PC-3 (cell line): ENCODE data around the gene MASP1. TPM values are rescaled to one million over a fixed set of nuclear protein-coding genes. Genes with fewer than 3 reads are reported as not detected.

Source experiments
- ATAC-seq: fragments of 200-7000 bp; cut with Tn5 transposase; 2 replicates; pipeline ENCODE4 v1.9.1; 2020; ENCODE audit warnings: mild to moderate bottlenecking, moderate library complexity
- BruUV-seq: library from RNA; stranded (reverse); fragments of 400-500 nt; replicated peaks from 2 replicates; lab custom pipeline; 2021; lab: Mats Ljungman, UMichigan
- CTCF ChIA-PET: fragments of 300-600 bp; sonication (Branson Sonifier 250); formaldehyde crosslinking; loops from one replicate; lab custom pipeline; 2022; ENCODE audit warnings: antibody characterized with exemption; lab: Charles Lee
- POLR2A ChIA-PET: fragments of 300-600 bp; sonication (Branson Sonifier 250); formaldehyde crosslinking; loops from one replicate; lab custom pipeline; 2022; ENCODE audit warnings: antibody characterized with exemption; ENCODE audit not compliant: unreplicated experiment; lab: Charles Lee
- DNase-seq: peaks from one replicate; pipeline ENCODE4 v3.0.0-alpha.2; 2015
- H2AFZ ChIP-seq: fragments of 300-600 bp; sonication (generic); 2 replicates; pipeline ENCODE4 v1.6.0; 2016; ENCODE audit warnings: antibody characterized with exemption, low read length
- H3F3A ChIP-seq: fragments of 300-600 bp; sonication (generic); one replicate; pipeline ENCODE4 v1.6.0; 2017; ENCODE audit warnings: antibody characterized with exemption, low read length, control low read depth, mild to moderate bottlenecking; ENCODE audit not compliant: unreplicated experiment
- H3K27ac ChIP-seq: fragments of 300-600 bp; sonication (generic); 2 replicates; pipeline ENCODE4 v1.5.1; 2016; ENCODE audit warnings: mild to moderate bottlenecking, low read length
- H3K27me3 ChIP-seq: fragments of 300-600 bp; sonication (generic); 2 replicates; pipeline ENCODE4 v1.6.1; 2016; ENCODE audit warnings: low read length, mixed read lengths
- H3K36me3 ChIP-seq: fragments of 300-600 bp; sonication (generic); 2 replicates; pipeline ENCODE4 v1.6.1; 2016; ENCODE audit warnings: low read depth, mixed run types, low read length, mixed read lengths
- H3K4me1 ChIP-seq: fragments of 300-600 bp; sonication (generic); 2 replicates; pipeline ENCODE4 v1.5.1; 2016; ENCODE audit warnings: low read length; ENCODE audit not compliant: insufficient read depth
- H3K4me2 ChIP-seq: fragments of 300-600 bp; sonication (generic); 2 replicates; pipeline ENCODE4 v1.6.0; 2016; ENCODE audit warnings: low read length
- H3K4me3 ChIP-seq: fragments of 300-600 bp; sonication (generic); 2 replicates; pipeline ENCODE4 v1.5.1; 2016; ENCODE audit warnings: mild to moderate bottlenecking, low read length, mixed read lengths
- H3K79me2 ChIP-seq: fragments of 300-600 bp; sonication (generic); 2 replicates; pipeline ENCODE4 v1.6.1; 2017; ENCODE audit warnings: low read length, mixed read lengths
- H3K9ac ChIP-seq: fragments of 300-600 bp; sonication (generic); 2 replicates; pipeline ENCODE4 v1.6.0; 2016; ENCODE audit warnings: mild to moderate bottlenecking, low read length
- H3K9me2 ChIP-seq: fragments of 300-600 bp; sonication (generic); replicated peaks from 2 replicates; pipeline ENCODE4 v1.6.1; 2016; ENCODE audit warnings: mixed run types, low read length, mixed read lengths
- H3K9me3 ChIP-seq: fragments of 300-600 bp; sonication (generic); 2 replicates; pipeline ENCODE4 v1.6.1; 2016; ENCODE audit warnings: low read length, mixed read lengths
- H4K20me1 ChIP-seq: fragments of 300-600 bp; sonication (generic); 2 replicates; pipeline ENCODE4 v1.6.1; 2016; ENCODE audit warnings: low read length, mixed read lengths
- CTCF ChIP-seq: fragments of 300-600 bp; sonication (generic); conservative IDR thresholded peaks from 2 replicates; pipeline ENCODE4 v1.5.1; 2017; ENCODE audit warnings: antibody characterized with exemption, low read depth, mild to moderate bottlenecking, low read length
- EZH2 ChIP-seq: fragments of 300-600 bp; sonication (generic); IDR thresholded peaks from one replicate; pipeline ENCODE4 v1.6.1; 2017; ENCODE audit warnings: antibody characterized with exemption, mild to moderate bottlenecking, low read length; ENCODE audit not compliant: unreplicated experiment
- EZH2phosphoT487 ChIP-seq: fragments of 300-600 bp; sonication (generic); IDR thresholded peaks from 2 replicates; pipeline ENCODE4 v1.6.1; 2018; ENCODE audit warnings: mild to moderate bottlenecking, antibody characterized with exemption, low read length, borderline replicate concordance
- intact Hi-C: fragments of 100-400 bp; cut with micrococcal nuclease; formaldehyde crosslinking; loops from 2 replicates; pipeline ENCODE4 v1.9.0; 2023
- total RNA-seq: library from RNA; depleted of rRNA; stranded (reverse); fragments of >200 nt; gene quantifications from 2 replicates; pipeline ENCODE4 v1.2.3, GENCODE V29; 2014

Gene MASP1
- total RNA-seq, 1 experiment from 2014 or later: 0.07 TPM

GRCh38 chr3:187288131-187288854, 3.2 kb downstream of the MASP1 start:
- H2AFZ ChIP-seq: no peak overlapping the region
- TF ChIP-seq EZH2phosphoT487 (no peak), EZH2 (no peak), CTCF (no peak)
- DNase-seq (no peak), ATAC-seq (no peak)
- H3K9me3 ChIP-seq: no peaks in the 10 kb centered on the region
- H3K4me1 ChIP-seq: no peaks in the 10 kb centered on the region; the same call in 1 of the 2 replicates
- no peaks in the 10 kb centered on the region for H3K9me2 ChIP-seq
- H3K4me3 ChIP-seq: no peak overlapping the region
- H3K27ac ChIP-seq: no peak overlapping the region
- H3K79me2 ChIP-seq: no peaks in the 10 kb centered on the region
- no peaks in the 10 kb centered on the region for H4K20me1 ChIP-seq
- BruUV-seq: no TSS peak
- no peak overlapping the region for H3K9ac ChIP-seq
- no peaks in the 10 kb centered on the region for H3F3A ChIP-seq
- no peak overlapping the region for H3K4me2 ChIP-seq
- POLR2A ChIA-PET: no interaction called here
- H3K36me3 ChIP-seq: no peaks in the 10 kb centered on the region
- intact Hi-C loops: no loop called here
- CTCF ChIA-PET: no interaction called here
- H3K27me3 ChIP-seq: peaks cover 35% of the 10 kb centered on the region; the same call in 1 of the 2 replicates

GRCh38 chr3:187287256-187287655, 4.3 kb downstream of the MASP1 start:
- Histone ChIP-seq H3K4me2 (no peak overlapping the region), H3F3A (no peaks in the 10 kb centered on the region), H3K9me3 (no peaks in the 10 kb centered on the region), H3K27ac (no peak overlapping the region), H3K79me2 (no peaks in the 10 kb centered on the region), H3K4me1 (no peaks in the 10 kb centered on the region; the same call in 1 of the 2 replicates), H2AFZ (no peak overlapping the region), H3K4me3 (no peak overlapping the region), H3K9me2 (no peaks in the 10 kb centered on the region), H3K9ac (no peak overlapping the region), H4K20me1 (no peaks in the 10 kb centered on the region), H3K36me3 (no peaks in the 10 kb centered on the region), H3K27me3 (peaks cover 37% of the 10 kb centered on the region; the same call in 1 of the 2 replicates)
- ChIA-PET CTCF (no interaction called here), POLR2A (no interaction called here)
- DNase-seq (no peak), ATAC-seq (no peak)
- no TSS peak for BruUV-seq
- TF ChIP-seq CTCF (no peak), EZH2phosphoT487 (no peak), EZH2 (no peak)
- intact Hi-C loops: no loop called here

GRCh38 chr3:187286467-187287059, 5.0 kb downstream of the MASP1 start:
- Histone ChIP-seq H3K36me3 (no peaks in the 10 kb centered on the region), H3K27me3 (peaks cover 37% of the 10 kb centered on the region; the same call in 1 of the 2 replicates), H3K4me3 (no peak overlapping the region), H3K79me2 (no peaks in the 10 kb centered on the region), H2AFZ (no peak overlapping the region), H3K4me1 (no peaks in the 10 kb centered on the region; the same call in 1 of the 2 replicates), H3K9me2 (no peaks in the 10 kb centered on the region), H3K4me2 (no peak overlapping the region), H4K20me1 (no peaks in the 10 kb centered on the region), H3K27ac (no peak overlapping the region), H3F3A (no peaks in the 10 kb centered on the region), H3K9me3 (no peaks in the 10 kb centered on the region), H3K9ac (no peak overlapping the region)
- no peak for TF ChIP-seq CTCF
- no peak for TF ChIP-seq EZH2phosphoT487
- TF ChIP-seq EZH2: no peak
- no TSS peak for BruUV-seq
- ChIA-PET POLR2A (no interaction called here), CTCF (no interaction called here)
- ATAC-seq: no peak
- intact Hi-C loops: no loop called here
- DNase-seq: peak; percentile 29
